Measurements from ENCODE around the gene KCNQ1. TPM values are rescaled to one million over a fixed set of nuclear protein-coding genes. Genes with fewer than 3 reads are reported as not detected.

The KCNQ1 gene
- total RNA-seq, 1 donor from 2014 or later, result 6.4 TPM

DNA sequence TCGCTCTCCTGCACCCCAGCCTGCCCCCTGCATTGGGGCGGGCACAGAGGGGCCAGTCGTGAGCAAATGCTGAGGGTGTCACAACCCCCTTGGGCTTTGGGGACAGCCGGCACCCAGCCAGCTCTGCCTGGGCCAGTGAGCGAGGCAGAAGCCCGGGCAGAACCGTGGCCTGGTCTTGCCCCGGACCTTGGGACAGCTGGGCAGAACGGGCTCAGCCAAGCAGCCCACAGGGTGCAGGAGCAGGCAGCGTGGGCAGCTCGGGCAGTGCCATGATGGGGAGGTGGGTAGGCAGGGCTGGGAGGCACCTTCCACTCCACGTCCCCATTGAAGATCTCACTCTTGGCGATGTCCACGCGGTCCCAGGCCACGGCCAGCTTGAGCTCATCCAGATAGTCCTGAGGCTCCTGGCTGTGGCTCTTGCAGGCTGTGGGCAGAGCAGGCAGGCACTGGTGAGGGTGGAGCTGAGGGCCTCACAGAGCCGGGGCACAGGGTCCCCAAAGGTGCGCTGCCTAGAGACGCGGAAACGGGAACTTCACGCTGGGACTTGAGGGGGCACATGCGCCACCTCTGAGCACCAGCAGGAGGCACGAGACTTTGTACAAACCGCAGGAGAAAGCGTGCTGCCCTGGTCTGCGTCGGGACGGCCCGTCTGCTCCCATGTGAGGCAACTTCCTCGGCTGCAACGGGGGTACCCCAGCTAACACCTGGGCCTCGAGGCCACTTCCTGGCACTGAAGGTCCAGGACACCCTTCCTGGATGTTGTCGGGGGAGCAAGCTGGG, 29.0 kb upstream of the KCNQ1 start:
- Mint-ChIP-seq H3K27ac (no peak overlapping the region), H3K9me3 (no peaks in the 10 kb centered on the region)

GRCh38 chr11:2416765-2417164, 28.0 kb upstream of the KCNQ1 start:
- intact Hi-C loops (cut with micrococcal nuclease), result no loop called here
- no peaks in the 10 kb centered on the region for H3K4me1 Mint-ChIP-seq
- no peak overlapping the region for H3K4me3 Mint-ChIP-seq
- no peaks in the 10 kb centered on the region for H3K27me3 Mint-ChIP-seq
- H3K9me3 Mint-ChIP-seq, result no peaks in the 10 kb centered on the region
- DNase-seq, result no peak
- no peak overlapping the region for H3K27ac Mint-ChIP-seq
- H3K36me3 Mint-ChIP-seq (ENCODE audit: low read depth), result no peaks in the 10 kb centered on the region

More for the DNA sequence above, 29.0 kb upstream of the KCNQ1 start:
- Mint-ChIP-seq H3K4me1 (no peaks in the 10 kb centered on the region), H3K27me3 (no peaks in the 10 kb centered on the region), H3K4me3 (no peak overlapping the region), H3K36me3 (ENCODE audit: low read depth) (no peaks in the 10 kb centered on the region)
- intact Hi-C loops (cut with micrococcal nuclease), result no loop called here
- no peak for DNase-seq

- Mint-ChIP-seq H3K36me3 (ENCODE audit: low read depth) (no peaks in the 10 kb centered on the region), H3K9me3 (no peaks in the 10 kb centered on the region), H3K27me3 (no peaks in the 10 kb centered on the region), H3K4me3 (no peak overlapping the region), H3K4me1 (no peaks in the 10 kb centered on the region), H3K27ac (no peak overlapping the region)
- intact Hi-C loops (cut with micrococcal nuclease), result no loop called here
- DNase-seq, result no peak
These were observed 26.7 kb upstream of the KCNQ1 start for GRCh38 chr11:2417856-2418692.

- Mint-ChIP-seq H3K36me3 (ENCODE audit: low read depth) (no peaks in the 10 kb centered on the region), H3K9me3 (no peaks in the 10 kb centered on the region), H3K27me3 (no peaks in the 10 kb centered on the region), H3K4me3 (no peak overlapping the region), H3K27ac (no peak overlapping the region), H3K4me1 (no peaks in the 10 kb centered on the region)
- intact Hi-C loops (cut with micrococcal nuclease), result no loop called here
- DNase-seq, result no peak
These were observed 26.0 kb upstream of the KCNQ1 start for GRCh38 chr11:2418693-2419360.

GRCh38 chr11:2419638-2420501, 24.9 kb upstream of the KCNQ1 start:
- Mint-ChIP-seq H3K27ac (no peak overlapping the region), H3K4me3 (no peak overlapping the region), H3K36me3 (ENCODE audit: low read depth) (no peaks in the 10 kb centered on the region), H3K27me3 (no peaks in the 10 kb centered on the region), H3K9me3 (no peaks in the 10 kb centered on the region), H3K4me1 (no peaks in the 10 kb centered on the region)
- DNase-seq, result peak; percentile 89
- intact Hi-C loops (cut with micrococcal nuclease), result loop anchor here (1.0 kb wide), 3 partner anchors 20 to 223 kb away; partner anchors contain the start of gene TSSC4

- intact Hi-C loops (cut with micrococcal nuclease), result loop anchor here (1.0 kb wide), 3 partner anchors 20 to 223 kb away; partner anchors contain the start of gene TSSC4
- Mint-ChIP-seq H3K27ac (no peak overlapping the region), H3K36me3 (ENCODE audit: low read depth) (no peaks in the 10 kb centered on the region), H3K4me3 (no peak overlapping the region), H3K9me3 (no peaks in the 10 kb centered on the region), H3K4me1 (no peaks in the 10 kb centered on the region), H3K27me3 (no peaks in the 10 kb centered on the region)
- peak; percentile 91 for DNase-seq
These were observed 24.1 kb upstream of the KCNQ1 start for GRCh38 chr11:2420502-2421225.

DNA sequence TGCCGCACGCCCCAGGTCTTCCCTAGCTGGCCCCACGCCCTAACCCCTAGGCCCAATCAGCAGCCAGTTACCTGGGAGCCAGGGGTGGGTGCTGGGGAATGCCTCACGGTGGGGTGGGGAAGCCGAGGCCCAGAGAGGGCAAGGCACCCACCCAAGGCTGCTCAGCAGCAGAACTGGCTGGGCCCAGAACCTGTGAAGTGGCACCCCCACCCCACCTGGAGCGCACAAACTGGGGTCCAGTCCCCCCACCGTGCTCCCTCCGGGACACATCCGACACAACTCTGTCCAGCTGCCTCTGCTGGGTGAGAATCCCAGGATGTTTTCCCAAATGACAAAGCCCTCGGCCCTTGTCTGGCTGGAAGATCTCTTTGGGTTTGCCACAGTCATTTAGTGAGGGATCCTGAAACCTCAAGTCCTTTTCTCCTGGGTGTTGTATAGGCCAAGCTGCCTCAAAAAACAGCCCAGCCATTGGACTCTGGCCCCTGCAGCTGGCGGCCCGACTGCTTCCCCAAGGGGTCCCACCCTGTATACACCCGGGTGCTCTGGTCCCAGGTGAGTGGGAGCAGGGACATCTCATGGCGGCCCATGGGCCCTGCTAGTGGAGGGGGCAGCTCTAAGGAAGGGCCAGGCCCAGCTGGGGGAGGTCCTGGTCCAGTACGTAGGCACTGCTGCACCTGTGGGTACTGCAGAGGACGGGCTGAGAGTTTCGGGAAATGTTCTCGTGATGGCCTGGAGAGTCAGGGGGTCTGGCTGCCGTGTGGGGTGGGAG, 23.4 kb upstream of the KCNQ1 start:
- Mint-ChIP-seq H3K36me3 (ENCODE audit: low read depth) (no peaks in the 10 kb centered on the region), H3K27ac (no peak overlapping the region), H3K27me3 (no peaks in the 10 kb centered on the region), H3K4me3 (no peak overlapping the region), H3K9me3 (no peaks in the 10 kb centered on the region), H3K4me1 (no peaks in the 10 kb centered on the region)
- intact Hi-C loops (cut with micrococcal nuclease), result no loop called here
- DNase-seq, result no peak

DNA sequence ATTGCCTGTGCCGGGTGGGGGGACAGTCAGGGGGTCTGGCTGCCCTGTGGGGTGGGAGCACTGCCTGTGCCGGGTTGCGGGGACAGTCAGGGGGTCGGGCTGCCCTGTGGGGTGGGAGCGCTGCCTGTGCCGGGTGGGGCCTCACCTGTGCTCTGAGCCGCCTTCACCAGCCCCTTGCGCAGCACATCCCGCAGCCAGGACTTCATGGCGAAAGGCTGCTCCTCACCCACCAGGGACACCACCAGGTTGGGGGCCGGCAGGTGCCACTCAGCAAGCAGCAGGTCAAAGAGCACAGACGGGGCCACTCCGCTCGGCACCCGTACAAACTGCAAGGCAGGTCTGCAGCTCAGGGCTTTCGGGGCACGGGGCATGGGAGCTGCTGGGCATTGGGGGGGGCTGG, 22.8 kb upstream of the KCNQ1 start:
- Mint-ChIP-seq H3K27me3 (no peaks in the 10 kb centered on the region), H3K36me3 (ENCODE audit: low read depth) (no peaks in the 10 kb centered on the region), H3K4me3 (no peak overlapping the region), H3K4me1 (no peaks in the 10 kb centered on the region), H3K9me3 (no peaks in the 10 kb centered on the region), H3K27ac (no peak overlapping the region)
- intact Hi-C loops (cut with micrococcal nuclease), result no loop called here
- DNase-seq, result no peak

GRCh38 chr11:2422461-2423156, 22.2 kb upstream of the KCNQ1 start:
- Mint-ChIP-seq H3K36me3 (ENCODE audit: low read depth) (no peaks in the 10 kb centered on the region), H3K4me3 (no peak overlapping the region), H3K27ac (no peak overlapping the region), H3K9me3 (no peaks in the 10 kb centered on the region), H3K27me3 (no peaks in the 10 kb centered on the region), H3K4me1 (no peaks in the 10 kb centered on the region)
- intact Hi-C loops (cut with micrococcal nuclease), result no loop called here
- no peak for DNase-seq

DNA sequence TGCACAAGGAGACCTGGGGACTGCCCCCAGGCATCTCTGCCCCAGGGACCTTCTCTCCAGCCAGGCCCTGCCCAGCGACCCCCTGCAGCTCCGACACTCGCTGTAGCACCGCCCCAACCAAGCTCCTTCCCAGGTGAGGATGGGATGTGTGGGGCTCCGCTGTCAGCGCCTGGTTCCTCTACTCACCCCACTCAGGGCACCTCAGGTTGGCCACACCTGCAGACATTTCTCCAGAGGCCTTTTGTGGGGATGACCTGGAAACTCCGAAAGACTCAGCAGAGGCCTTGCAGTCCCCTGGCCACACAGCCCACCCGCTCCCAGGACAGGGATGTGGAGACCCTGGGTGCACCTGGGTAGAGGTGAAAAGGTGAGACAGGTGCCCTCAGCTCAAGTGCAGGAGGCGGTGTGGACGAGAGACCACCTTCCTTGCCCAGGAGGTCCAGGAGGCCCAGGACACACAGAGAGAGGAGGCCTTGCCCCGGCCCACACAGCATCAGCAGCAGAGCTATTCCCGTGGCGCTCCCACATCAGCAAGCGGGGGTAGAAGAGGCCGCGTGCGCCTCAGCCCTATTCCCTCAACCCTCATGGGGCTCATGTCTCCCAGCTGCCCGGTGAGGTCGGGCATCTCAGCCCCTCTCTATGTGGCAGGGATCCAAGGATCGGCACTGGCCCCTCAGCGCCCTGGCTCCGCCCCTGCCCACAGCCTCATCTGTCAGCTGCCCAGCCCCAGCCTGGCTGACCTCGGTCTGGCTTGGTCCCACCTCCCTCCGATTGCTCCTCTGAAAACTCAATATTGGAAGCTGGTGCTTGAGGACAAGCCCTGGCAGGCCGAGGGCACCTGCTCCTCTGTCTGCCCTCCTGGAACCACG, 21.4 kb upstream of the KCNQ1 start:
- intact Hi-C loops (cut with micrococcal nuclease), result no loop called here
- Mint-ChIP-seq H3K36me3 (ENCODE audit: low read depth) (no peaks in the 10 kb centered on the region), H3K4me1 (no peaks in the 10 kb centered on the region), H3K27ac (no peak overlapping the region), H3K4me3 (no peak overlapping the region), H3K9me3 (no peaks in the 10 kb centered on the region), H3K27me3 (no peaks in the 10 kb centered on the region)
- DNase-seq, result no peak

DNA sequence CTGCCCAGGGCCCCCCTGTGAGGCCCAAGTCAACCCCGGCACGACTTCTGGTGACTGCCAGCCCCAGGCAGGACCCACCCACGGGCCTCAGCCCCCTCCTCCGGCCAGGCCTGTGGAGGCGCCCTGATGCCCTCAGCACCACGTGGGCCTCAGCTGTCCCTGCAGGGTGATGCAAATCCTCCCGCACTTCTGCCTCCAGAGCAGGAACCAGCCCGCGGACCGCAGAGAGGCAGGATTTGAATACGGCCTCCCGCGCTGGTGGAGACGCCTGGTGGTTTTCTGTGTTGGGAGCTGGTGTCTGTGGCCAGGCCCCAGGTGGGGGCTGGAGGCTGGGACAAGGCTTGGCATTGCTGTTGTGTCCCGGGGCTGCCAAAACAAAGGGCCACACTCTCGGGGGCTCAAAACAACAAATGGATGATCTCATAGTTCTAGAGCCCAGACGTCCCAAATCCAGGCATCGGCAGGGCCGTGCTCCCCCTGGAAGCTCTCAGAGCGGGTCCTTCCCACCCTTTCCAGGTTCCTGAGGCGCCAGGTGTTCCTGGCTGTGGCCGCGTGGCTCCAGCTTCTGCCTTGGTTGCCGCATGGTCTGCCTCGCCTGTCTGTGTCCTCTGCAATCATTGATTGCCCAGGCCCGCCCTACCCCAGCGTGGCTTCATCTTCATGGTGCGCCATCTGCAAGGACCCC, 19.9 kb upstream of the KCNQ1 start:
- intact Hi-C loops (cut with micrococcal nuclease), result no loop called here
- H3K27ac Mint-ChIP-seq, result no peak overlapping the region
- no peaks in the 10 kb centered on the region for H3K4me1 Mint-ChIP-seq
- no peaks in the 10 kb centered on the region for H3K9me3 Mint-ChIP-seq
- no peak overlapping the region for H3K4me3 Mint-ChIP-seq
- DNase-seq, result no peak
- no peaks in the 10 kb centered on the region for H3K27me3 Mint-ChIP-seq
- H3K36me3 Mint-ChIP-seq (ENCODE audit: low read depth), result no peaks in the 10 kb centered on the region
